GM12865 (cell line): ENCODE data around the gene EFHC1.

Source experiments
- DNase-seq: peaks from one replicate; pipeline ENCODE4 v3.0.0; 2010; ENCODE audit warnings: low read depth
- H3K4me3 ChIP-seq: 2 replicates; pipeline ENCODE4 v1.5.1; 2011; ENCODE audit warnings: mild to moderate bottlenecking, low read depth, low read length, control low read depth
- TF ChIP-seq, protein P1 (sequence below): IDR thresholded peaks from 2 replicates; pipeline ENCODE4 v1.5.1; 2011; ENCODE audit warnings: low read length, control low read depth, low read depth, inconsistent platforms; ENCODE audit not compliant: insufficient read depth; ENCODE audit errors: missing control alignments

Gene EFHC1

DNA sequence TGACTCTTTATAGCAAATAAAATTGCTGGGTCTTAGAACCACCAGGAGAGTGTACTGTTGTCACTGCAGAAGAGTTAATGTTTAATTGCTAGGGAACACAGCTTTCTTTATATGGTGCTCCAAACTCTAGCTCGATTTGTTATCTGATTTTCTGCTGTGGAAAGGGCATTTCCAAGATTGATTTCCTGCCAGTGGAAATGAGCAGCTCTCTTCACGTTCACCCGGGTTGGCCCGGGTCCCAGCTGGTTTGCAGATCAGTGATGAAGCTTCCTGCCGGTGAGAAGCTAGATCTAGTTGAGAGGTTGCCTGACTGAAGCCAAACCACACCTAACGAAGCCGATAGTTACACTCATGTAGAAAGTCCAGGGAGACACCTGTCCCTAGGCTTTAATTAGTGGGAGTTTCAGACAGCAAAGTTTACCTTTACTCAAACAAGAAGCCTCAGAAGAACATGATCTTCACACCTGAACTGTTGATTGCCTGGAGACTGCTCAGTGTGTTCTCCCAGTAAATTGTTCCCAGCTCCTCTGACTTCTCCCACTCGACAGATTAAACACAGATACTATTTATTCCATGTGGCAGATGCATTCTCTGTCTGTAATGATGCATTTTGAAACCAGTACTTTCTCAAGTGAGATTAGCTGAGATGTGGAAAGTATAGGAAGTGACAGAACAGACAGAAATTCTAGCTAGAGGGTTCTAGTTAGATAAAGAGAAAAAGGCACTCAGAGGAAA lies 30.3 kb upstream of the EFHC1 start:
- TF ChIP-seq, protein P1, sequence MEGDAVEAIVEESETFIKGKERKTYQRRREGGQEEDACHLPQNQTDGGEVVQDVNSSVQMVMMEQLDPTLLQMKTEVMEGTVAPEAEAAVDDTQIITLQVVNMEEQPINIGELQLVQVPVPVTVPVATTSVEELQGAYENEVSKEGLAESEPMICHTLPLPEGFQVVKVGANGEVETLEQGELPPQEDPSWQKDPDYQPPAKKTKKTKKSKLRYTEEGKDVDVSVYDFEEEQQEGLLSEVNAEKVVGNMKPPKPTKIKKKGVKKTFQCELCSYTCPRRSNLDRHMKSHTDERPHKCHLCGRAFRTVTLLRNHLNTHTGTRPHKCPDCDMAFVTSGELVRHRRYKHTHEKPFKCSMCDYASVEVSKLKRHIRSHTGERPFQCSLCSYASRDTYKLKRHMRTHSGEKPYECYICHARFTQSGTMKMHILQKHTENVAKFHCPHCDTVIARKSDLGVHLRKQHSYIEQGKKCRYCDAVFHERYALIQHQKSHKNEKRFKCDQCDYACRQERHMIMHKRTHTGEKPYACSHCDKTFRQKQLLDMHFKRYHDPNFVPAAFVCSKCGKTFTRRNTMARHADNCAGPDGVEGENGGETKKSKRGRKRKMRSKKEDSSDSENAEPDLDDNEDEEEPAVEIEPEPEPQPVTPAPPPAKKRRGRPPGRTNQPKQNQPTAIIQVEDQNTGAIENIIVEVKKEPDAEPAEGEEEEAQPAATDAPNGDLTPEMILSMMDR = no peak
- H3K4me3 ChIP-seq = peak overlapping the region; percentile 36
- peak; percentile 93 for DNase-seq

DNA sequence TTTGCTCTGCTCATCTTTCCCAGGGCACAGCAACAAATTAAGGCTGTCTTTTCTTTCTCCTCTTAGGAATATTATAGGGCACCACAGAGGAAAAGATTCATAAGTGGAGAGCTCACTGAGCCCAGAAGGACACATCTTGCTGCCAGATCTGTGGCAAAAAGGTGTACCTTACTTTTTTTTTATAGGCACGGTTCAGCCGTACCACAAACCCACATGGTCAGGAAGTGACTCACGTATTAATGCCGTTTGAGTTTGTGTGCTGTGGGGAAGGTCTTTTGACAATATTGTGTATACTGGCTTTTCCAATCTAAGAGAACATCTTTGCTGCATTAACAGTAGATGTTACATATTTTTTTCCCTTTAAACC lies 29.8 kb upstream of the EFHC1 start:
- peak overlapping the region; percentile 36 for H3K4me3 ChIP-seq
- TF ChIP-seq, protein P1 = no peak
- peak; percentile 82 for DNase-seq

DNA sequence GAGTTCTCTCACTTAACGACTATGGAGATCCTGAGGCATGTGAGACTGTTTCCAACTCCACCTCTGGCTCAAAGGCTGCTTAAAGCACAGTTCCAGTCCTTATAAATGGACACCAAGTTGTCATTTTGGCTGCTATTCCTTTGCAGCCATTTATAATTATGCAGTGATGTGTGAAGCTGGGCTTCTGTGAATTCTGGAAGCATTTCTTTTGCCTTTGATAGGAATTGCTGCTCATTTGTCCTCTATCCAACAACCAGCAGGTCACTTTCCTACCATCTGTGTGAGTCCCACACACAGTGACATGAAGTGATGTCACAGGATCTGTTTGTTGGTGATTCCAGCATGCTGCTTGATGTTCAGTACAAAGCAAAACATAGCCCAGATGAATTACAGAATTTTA lies 28.5 kb upstream of the EFHC1 start:
- TF ChIP-seq, protein P1 = no peak
- no peak for DNase-seq
- no peak overlapping the region for H3K4me3 ChIP-seq

- DNase-seq = no peak
- H3K4me3 ChIP-seq = no peak overlapping the region
- TF ChIP-seq, protein P1 = no peak
Measured at GRCh38 chr6:52392944-52393343, 27.2 kb upstream of the EFHC1 start.

- DNase-seq = peak; percentile 41
- H3K4me3 ChIP-seq = no peak overlapping the region
- TF ChIP-seq, protein P1 = no peak
Measured at GRCh38 chr6:52393780-52394179, 26.4 kb upstream of the EFHC1 start.

- TF ChIP-seq, protein P1 = no peak
Measured at GRCh38 chr6:52394251-52394666, 25.9 kb upstream of the EFHC1 start.

DNA sequence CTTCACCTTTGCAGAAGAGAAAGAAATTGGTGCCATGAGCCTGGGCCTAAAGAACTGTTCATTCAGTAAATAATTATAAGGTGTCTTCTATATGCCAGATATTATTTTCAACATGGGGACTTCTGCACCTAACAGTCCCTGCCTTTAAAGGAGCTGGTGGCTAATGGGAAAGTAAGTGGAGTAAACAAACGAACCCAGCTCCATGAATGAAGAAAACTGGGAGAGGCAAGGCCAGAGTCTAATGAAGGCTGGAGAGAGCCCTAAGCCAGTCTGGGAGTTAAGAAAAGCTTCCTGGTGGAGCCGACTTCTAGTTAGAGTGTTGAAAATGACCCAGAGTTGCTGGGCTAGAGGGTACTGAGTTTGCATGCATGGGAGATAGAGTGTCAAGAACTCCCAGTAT lies 24.2 kb upstream of the EFHC1 start:
- TF ChIP-seq, protein P1 = no peak
- no peak for DNase-seq
- no peak overlapping the region for H3K4me3 ChIP-seq

More at GRCh38 chr6:52394251-52394666, 25.9 kb upstream of the EFHC1 start:
- H3K4me3 ChIP-seq = no peak overlapping the region
- peak; percentile 80 for DNase-seq
